ENCODE measurements around the gene ZC3H7B.

GRCh38 chr22:41264408-41264941, 36.9 kb upstream of the ZC3H7B start:
- no peak for TF ChIP-seq POLR2A (IDR thresholded peaks at IDR 0.05)
- TF ChIP-seq, protein P1, sequence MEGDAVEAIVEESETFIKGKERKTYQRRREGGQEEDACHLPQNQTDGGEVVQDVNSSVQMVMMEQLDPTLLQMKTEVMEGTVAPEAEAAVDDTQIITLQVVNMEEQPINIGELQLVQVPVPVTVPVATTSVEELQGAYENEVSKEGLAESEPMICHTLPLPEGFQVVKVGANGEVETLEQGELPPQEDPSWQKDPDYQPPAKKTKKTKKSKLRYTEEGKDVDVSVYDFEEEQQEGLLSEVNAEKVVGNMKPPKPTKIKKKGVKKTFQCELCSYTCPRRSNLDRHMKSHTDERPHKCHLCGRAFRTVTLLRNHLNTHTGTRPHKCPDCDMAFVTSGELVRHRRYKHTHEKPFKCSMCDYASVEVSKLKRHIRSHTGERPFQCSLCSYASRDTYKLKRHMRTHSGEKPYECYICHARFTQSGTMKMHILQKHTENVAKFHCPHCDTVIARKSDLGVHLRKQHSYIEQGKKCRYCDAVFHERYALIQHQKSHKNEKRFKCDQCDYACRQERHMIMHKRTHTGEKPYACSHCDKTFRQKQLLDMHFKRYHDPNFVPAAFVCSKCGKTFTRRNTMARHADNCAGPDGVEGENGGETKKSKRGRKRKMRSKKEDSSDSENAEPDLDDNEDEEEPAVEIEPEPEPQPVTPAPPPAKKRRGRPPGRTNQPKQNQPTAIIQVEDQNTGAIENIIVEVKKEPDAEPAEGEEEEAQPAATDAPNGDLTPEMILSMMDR (IDR thresholded peaks at IDR 0.05) = no peak
